ENCODE measurements around the gene GAPDHS.

Gene GAPDHS

GRCh38 chr19:35533201-35533821 lies at the start of gene GAPDHS:
TSS of gene GAPDHS (plus strand) at chr19:35533456. CDS start at chr19:35533528, 72 bp downstream.
- no peak for DNase-seq

GRCh38 chr19:35484252-35485036 lies 48.8 kb upstream of the GAPDHS start:
- DNase-seq = no peak

- no peak for DNase-seq
These were observed 47.0 kb upstream of the GAPDHS start for GRCh38 chr19:35486268-35486708.

DNA sequence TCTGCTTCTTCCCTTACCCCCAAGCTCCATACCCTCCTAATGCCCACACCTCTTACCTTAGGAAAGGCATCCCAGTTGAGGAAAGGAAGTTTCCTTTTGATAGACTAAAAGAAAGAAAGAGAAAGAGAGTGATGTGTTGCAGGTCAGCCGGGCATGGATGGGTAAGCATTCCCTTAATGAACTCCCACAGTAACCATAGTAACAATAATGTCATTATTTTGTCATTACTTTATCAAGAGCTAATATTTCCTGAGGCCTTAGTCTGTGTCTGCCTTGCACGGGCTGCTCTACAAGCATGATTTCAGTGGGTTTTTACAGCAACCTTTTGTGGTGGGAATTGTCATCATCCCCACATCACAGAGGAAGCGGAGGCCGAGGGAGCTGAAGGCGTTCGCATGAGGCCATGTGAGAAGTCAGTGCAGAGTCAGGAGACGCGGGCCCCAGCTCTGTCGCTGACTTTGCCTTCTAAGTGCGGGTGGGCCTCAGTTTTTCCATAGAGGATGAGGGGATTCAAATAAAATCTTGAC lies 45.5 kb upstream of the GAPDHS start:
- no peak for DNase-seq

DNA sequence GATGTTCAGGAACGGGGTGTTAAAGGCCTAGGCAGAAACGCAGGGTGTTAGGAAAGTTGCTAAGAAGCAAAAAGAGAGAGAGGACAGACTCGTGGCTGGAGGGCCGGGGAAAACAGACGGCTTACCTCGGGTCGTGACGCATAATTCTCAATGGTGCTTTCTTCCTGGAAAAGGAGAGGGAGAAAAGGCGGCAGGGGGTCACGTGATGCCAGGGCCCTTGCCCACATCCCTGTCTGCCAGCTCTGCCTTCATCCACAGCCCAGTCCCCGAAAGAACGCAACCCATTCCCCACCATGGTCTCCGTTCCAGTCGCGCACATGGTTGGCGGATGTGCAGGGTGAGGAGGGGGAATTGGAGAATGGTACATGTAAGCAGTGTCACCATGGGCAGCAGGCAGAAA lies 44.6 kb upstream of the GAPDHS start:
- no peak for DNase-seq

- DNase-seq = no peak
These were observed 42.9 kb upstream of the GAPDHS start, which contains the start of gene KRTDAP for GRCh38 chr19:35490364-35490763. TSS of gene KRTDAP (minus strand) at chr19:35490464. CDS start at chr19:35490442, 22 bp downstream.

DNA sequence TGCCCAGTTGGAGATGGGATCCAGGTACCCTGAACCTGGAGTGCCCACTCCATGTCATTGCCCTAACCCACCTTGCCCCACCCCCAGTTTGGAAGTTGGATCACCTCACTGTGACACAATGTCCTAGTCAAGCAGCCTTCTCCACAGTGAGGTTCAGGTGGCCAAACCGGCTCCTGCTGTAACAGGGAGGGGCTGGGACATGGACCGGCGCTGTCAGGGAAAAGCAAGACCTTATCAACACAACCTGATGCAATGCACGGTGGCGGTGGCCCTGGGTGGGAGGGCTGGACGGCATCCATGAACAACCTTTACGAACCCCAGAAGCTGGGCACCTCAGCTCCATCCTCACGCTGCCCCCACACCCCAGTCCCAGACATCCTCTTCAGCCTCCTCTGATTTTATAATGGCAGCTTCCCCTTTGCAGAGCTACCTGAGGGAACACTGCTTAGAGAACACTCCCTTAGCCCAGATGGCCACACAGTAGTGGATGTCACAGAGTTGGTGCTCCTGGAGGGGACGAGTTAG lies 41.4 kb upstream of the GAPDHS start:
- DNase-seq = no peak

DNA sequence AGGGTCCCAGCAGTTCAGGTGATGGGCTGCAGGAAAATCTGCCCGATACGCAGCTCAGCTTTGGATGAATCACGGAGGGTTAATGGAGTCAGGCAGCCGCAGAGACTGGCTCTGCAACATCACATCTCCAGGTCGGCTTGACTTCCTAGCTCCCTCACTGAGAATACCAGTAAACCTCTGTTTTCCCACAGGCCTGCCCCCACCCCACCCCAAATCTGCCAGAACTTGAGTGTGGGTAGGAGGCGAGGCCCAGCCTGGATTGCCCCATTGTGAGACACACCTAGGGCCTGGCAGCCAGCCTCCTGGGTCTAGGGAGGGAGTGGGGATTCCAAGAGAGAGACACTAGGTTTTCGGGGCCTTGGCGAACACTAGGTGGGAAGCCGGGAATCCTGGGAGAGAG lies 39.3 kb upstream of the GAPDHS start:
- DNase-seq = no peak

DNA sequence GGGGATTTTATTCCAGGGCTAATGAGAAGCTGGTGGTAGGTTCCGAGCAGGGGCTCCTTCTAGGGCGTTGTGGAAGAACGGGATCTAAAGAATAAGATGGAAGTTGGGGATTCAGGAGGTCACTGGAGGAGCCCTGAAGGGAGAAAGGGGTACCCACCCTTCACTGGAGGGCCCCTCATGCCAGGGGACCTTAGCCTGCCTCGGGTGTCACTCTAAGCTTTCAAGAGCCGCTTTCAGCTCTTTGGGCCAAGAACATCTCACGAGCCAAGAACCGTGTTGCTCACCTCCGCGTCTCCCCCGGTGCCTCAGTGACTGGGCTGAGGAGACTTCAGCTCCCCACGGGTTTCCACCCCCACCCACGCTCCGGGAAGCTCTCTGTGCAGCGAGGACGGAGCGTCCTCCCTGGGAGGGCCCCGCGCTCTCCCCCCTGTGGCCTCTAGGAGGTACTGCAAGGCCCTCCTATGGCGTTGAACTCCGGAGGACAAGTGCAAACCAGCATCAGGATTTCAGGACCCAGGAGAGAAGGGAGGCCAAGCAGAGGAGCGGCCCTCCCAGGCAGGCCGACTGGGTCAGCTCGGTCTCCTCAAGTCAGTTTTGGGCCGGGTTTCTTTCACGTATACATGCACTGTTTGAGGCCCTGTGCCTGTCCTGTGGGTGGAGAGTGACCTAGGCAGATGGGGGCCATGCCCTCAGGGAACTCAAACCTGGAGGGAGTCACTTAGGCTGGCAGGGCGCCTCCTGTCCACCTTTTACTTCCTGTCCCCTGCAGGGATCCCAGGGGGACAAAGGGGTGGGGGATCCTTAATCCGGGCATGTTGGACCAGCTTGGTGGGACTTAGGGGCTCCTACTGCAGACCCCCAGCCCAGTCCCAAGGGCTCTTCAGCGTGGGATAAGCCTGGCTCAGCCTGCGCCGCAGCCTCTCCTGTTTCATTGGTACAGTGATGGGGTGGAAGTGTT lies 37.9 kb upstream of the GAPDHS start:
- DNase-seq = peak; percentile 50

DNA sequence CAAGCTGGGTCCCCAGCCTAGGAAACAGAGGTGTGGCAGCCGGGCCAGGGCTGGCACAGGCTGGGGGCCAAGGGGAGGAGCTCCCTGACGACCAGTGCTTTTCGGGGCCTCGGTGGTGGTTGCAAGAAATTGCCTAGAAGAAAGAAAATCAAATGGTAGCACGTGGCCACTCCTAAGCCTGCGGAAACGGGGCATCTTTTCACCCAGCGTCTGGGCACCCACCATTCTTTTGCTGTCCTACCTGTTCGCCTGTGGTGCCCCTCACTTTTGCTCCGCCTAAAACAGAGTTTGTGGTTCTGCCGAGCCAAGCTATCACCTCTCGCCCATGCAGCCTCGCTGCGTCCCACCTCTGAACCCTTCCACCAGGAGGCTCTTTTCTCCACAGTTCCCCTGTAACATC lies 35.9 kb upstream of the GAPDHS start:
- no peak for DNase-seq

DNA sequence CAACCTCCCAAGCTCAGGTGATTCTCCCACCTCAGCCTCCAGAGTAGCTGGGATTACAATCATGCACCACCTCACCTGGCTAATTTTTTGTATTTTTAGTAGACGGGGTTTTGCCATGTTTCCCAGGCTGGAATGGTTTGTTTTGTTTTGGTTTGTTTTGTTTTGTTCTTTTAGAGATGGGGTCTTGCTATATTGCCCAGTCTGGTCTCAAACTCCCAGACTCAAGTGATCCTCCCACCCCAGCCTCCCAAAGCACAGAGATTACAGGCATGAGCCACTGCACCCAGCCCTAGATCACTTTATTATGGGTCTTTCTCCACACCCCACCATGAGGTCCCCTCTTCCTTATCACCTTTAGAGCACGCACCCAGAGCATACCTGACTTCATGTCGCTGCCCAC lies 35.0 kb upstream of the GAPDHS start:
- no peak for DNase-seq

DNA sequence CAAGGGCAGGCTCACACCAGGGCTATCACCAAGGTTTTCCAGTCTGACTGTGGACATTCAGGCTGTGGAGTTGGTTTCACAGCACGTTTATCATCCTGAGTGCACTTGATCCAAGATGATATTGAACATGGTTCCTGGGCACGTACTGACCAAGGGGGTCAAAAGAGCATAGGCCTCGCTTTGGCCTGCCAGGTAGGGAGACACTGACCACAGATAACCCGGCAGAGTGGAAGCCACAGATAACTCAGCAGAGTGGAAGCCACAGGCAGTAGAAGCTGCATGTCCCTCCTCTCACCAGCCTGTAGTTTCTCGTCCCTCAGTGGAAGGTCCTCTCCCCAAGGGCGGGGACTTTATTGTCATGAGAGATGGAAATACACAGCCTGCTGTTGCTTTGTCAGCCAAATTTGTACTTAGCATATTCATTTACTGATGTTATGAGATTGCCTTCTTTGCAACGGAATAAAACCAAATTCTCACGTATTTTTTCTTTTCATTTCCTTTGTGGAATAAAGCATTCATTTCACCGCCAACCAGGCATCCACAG lies 34.2 kb upstream of the GAPDHS start:
- DNase-seq = no peak

DNA sequence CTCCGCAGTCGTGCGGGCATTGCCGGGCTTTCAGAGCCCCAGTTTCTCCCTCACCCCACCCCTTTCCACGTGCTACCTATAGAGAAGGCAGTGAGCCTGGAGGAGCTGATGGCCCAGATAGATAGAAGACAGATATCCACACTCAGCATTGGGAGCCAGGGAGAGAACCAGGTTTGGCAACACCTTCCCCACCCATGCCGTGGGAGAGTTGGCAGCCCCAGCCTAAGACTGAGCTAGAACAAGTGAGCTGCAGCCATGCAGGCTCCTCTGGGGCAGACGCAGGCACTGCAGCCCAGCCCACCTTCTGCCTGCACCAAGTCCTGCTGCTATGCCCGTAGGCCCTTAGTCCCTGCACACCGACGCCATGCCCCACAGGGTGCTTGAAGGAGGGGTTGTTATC lies 32.6 kb upstream of the GAPDHS start:
- DNase-seq = no peak

DNA sequence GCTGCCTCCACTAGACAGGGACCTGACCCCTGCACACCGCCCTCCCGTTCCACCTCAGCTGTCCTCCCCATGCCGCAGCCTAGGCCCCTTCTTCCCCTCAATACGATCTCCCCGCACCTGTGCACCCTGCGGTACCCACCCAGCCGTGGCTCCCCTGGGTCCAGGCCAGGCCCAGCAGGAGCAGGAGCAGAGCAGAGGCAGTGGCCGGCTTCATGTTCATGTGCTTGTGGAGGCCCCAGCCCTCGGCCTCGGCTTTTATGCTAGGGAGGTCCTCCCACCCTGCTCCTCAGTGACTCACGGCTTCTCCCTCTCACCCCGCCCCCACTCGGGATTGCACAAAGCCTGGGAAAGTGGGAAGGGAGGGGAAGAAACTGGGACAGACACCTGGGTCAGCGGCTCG lies 31.6 kb upstream of the GAPDHS start:
- DNase-seq = no peak

DNA sequence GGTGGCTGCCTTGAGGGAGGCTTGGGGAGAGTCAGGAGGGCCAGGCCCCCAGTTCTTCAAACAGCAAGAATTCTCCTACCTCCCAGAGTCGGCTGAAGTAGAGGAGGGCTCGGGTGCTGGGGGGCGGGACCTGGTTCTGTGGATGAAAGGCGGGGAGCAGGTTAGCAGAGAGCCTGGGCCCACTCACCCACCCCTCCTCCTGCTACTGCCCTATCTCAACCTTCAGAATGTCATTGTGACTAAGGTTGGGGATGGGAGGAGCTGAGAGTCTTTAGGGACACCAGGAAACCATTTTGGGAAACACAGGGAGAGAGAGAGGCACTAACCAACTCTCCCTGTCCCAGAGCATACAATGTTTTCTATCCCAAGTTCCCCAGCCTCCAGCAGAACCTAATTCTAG lies 30.5 kb upstream of the GAPDHS start:
- no peak for DNase-seq

DNA sequence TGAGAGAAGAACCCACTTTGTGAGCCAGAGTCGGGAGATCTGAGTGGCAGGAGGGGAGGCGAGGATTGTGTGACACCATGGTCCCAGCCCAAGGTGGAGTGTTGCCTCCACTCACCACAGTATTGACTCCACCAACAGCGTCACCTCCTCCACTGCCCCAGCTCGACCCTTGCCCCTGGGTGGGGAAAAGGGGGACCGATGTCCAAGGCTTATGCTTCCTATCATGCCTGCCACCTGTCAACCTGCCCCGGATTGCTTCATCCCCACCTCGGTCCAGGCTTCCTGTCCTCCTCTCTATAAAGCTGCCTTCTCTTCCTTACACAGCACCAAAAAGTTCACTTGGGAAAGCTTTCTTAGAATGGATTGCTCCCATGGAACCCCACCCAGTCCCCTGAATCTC lies 27.2 kb upstream of the GAPDHS start:
- DNase-seq = no peak

- DNase-seq = no peak
These were observed 25.7 kb upstream of the GAPDHS start for GRCh38 chr19:35507561-35507960.

GRCh38 chr19:35508129-35508528 lies 25.1 kb upstream of the GAPDHS start:
- DNase-seq = no peak

GRCh38 chr19:35509018-35509652 lies 24.1 kb upstream of the GAPDHS start:
- DNase-seq = no peak

GRCh38 chr19:35509861-35510625 lies 23.2 kb upstream of the GAPDHS start:
- peak; percentile 57 for DNase-seq

- DNase-seq = no peak
These were observed 22.7 kb upstream of the GAPDHS start for GRCh38 chr19:35510626-35510964.
